OCI-LY1 (cell line): ENCODE results near the gene MAP2K7.

Source experiments
- CTCF ChIP-seq: fragments of 200-600 bp; sonication (generic), shearing (Covaris generic); IDR thresholded peaks from 2 replicates; pipeline ENCODE4 v1.5.1; 2017; ENCODE audit warnings: mild to moderate bottlenecking, antibody characterized with exemption, low read length, moderate library complexity, mixed read lengths
- EZH2 ChIP-seq: fragments of 200-600 bp; sonication (generic), shearing (Covaris generic); IDR thresholded peaks from 2 replicates; pipeline ENCODE4 v1.8.0; 2017; ENCODE audit warnings: borderline replicate concordance, mixed run types, mild to moderate bottlenecking, antibody characterized with exemption, low read length, moderate library complexity, mixed read lengths

GRCh38 chr19:7912144-7912696 lies 8.5 kb downstream of the MAP2K7 start:
- TF ChIP-seq EZH2, result no peak
- no peak for TF ChIP-seq CTCF
